GM12892 (cell line): ENCODE measurements around the gene AQP11.

Experiments used
- POLR2A ChIP-seq: IDR thresholded peaks from 2 replicates; pipeline ENCODE4 v1.6.1; 2011; ENCODE audit warnings: low read depth, low read length, control low read depth
- POLR2AphosphoS5 ChIP-seq: IDR thresholded peaks from 2 replicates; pipeline ENCODE4 v1.6.1; 2011; ENCODE audit warnings: low read depth, low read length, control low read depth

DNA sequence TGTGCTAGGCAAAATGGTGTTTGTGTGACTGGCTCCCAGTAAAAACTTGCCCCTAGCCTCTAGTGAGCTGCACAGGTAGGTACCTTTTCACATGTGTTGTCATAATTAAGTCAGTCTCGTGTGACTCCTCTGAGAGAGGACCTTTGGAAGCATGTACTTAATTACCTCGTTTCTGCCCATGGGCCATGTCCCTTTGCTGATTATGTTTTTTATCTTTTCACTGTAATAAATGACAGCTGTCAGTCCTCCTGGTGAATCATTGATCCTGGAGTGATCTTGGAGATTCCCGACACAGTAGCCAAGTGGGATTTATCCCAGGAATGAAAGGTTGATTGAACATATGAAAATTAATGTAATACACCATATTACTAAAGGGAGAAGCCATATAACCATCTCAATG is 60.4 kb downstream of the AQP11 start:
- TF ChIP-seq POLR2A = no peak
- no peak for TF ChIP-seq POLR2AphosphoS5
